Spleen (tissue), 7 donors: ENCODE data around the gene CT47A7.
"Not testable (repeated sequence)": the region's sequence is repeated elsewhere in the genome, so short reads cannot be mapped to it uniquely, and the experiment has no call there.

Source experiments
- POLR2AphosphoS5 ChIP-seq, 3 donors: sonication (generic); formaldehyde crosslinking; IDR thresholded peaks; one replicate each; pipeline ENCODE4 v1.5.1; 2017; ENCODE audit warnings: antibody characterized with exemption in 3 of 3
- TF ChIP-seq, protein P1 (sequence below), 11 experiments: fragments of 200-600 bp in 7 of 11; fragments of 450-650 bp in 4 of 11; sonication (generic) in 4 of 11; IDR thresholded peaks in 8 of 11; conservative IDR thresholded peaks in 3 of 11; 1 replicate in 7 of 11; 2 replicates in 4 of 11; pipeline versions ENCODE4 v1.4.0 to v1.8.0; 2016 to 2021; ENCODE audit warnings: antibody characterized with exemption in 11 of 11, inconsistent platforms in 4 of 11, mild to moderate bottlenecking in 1 of 11
- donor health status: DM: no; HTN: no; CAD: no; lungs with moderate emphysema.
- donor health status: DM: no; HTN: no; CAD: no.
- donor health status: DM: no; HTN: no; CAD: no.

DNA sequence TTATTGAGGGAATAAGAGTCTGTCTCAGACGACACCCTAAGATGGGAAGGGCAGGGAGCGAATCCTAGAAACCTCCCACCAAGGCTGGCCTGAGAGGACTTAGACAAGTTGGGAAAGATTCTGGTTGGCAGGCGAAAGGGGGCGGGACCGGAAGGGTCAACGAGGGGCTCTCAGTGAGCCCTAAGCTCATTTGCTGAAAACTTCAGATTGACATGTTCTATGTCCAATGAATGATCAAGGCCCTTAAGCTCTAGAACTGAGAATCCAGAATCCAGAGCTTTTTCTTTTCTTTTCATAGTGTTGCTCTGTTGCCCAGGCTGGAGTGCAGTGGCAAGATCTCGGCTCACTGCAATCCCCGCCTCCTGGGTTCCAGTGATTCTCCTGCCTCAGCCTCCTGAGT, 29.3 kb upstream of the CT47A7 start, which contains the start of gene CT47A1:
- not testable (repeated sequence) for TF ChIP-seq POLR2AphosphoS5 (IDR thresholded peaks at IDR 0.05)
- TF ChIP-seq, protein P1, sequence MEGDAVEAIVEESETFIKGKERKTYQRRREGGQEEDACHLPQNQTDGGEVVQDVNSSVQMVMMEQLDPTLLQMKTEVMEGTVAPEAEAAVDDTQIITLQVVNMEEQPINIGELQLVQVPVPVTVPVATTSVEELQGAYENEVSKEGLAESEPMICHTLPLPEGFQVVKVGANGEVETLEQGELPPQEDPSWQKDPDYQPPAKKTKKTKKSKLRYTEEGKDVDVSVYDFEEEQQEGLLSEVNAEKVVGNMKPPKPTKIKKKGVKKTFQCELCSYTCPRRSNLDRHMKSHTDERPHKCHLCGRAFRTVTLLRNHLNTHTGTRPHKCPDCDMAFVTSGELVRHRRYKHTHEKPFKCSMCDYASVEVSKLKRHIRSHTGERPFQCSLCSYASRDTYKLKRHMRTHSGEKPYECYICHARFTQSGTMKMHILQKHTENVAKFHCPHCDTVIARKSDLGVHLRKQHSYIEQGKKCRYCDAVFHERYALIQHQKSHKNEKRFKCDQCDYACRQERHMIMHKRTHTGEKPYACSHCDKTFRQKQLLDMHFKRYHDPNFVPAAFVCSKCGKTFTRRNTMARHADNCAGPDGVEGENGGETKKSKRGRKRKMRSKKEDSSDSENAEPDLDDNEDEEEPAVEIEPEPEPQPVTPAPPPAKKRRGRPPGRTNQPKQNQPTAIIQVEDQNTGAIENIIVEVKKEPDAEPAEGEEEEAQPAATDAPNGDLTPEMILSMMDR (IDR thresholded peaks at IDR 0.05 in 8 of 11, conservative IDR thresholded peaks at IDR 0.05 in 3 of 11), result not testable (repeated sequence)
